Posterior vena cava (tissue), 2 donors: ENCODE data around the gene HAUS6. TPM values are rescaled to one million over a fixed set of nuclear protein-coding genes. Genes with fewer than 3 reads are reported as not detected.
"Not testable (repeated sequence)": the region's sequence is repeated elsewhere in the genome, so short reads cannot be mapped to it uniquely, and the experiment has no call there.

Source experiments
- DNase-seq: peaks from one replicate; pipeline ENCODE4 v3.0.0-alpha.2; 2020; ENCODE audit warnings: low spot score
- intact Hi-C, 2 donors: fragments of 100-400 bp; cut with DNase I; formaldehyde crosslinking; loops; one replicate each; pipeline versions ENCODE4 v1.14.1 to v1.14.2; 2022 to 2023
- total RNA-seq, 2 donors: library from RNA; stranded (reverse); fragmentation: NEBNext Ultra II Directional; extraction: Animal tissue kit (Norgen Biotek cat#: 25700); gene quantifications; one replicate each; pipeline ENCODE4 v1.2.1, GENCODE V29; 2021
- donor health status: DM: yes; HTN: yes; CAD: no.
- donor health status: DM: yes; HTN: yes; CAD: no.

HAUS6 gene
- total RNA-seq, 2 donors from 2014 or later: 9.8 to 10.5 TPM

GRCh38 chr9:19119246-19119645 is 16.5 kb upstream of the HAUS6 start:
- DNase-seq: no peak
- intact Hi-C loops: no loop called here

DNA sequence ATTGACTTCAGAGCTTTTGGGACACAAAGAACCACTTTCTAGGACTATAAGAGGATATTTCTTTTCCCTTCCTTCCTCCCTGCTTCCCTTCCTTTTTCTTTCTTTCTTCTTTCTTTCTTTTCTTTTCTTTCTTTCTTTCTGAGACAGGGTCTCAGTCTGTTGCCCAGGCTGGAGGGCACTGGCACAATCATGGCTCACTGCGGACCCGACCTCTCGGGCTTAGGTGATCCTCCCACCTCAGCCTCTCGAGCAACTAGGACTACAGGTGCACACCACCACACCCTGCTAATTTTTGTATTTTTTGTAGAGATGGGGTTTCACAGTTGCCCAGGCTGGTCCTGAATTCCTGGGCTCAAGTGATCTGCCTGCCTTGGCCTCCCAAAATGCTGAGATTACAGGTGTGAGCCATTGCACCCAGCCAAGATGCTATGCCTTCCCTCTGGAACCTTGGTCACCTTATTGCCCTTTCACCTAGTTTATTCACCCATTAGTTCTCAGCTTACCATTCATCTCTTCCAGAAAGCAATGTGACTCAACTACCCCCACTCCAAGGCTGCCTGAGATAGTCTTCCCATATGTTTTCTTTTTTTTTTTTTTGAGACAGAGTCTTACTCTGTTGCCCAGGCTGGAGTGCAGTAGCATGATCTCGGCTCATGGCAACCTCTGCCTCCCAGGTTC is 14.5 kb upstream of the HAUS6 start:
- intact Hi-C loops: no loop called here
- no peak for DNase-seq

GRCh38 chr9:19116107-19116790 is 13.5 kb upstream of the HAUS6 start:
- DNase-seq: no peak
- intact Hi-C loops: no loop called here

GRCh38 chr9:19114680-19115270 is 12.1 kb upstream of the HAUS6 start:
- intact Hi-C loops: no loop called here
- DNase-seq: no peak

DNA sequence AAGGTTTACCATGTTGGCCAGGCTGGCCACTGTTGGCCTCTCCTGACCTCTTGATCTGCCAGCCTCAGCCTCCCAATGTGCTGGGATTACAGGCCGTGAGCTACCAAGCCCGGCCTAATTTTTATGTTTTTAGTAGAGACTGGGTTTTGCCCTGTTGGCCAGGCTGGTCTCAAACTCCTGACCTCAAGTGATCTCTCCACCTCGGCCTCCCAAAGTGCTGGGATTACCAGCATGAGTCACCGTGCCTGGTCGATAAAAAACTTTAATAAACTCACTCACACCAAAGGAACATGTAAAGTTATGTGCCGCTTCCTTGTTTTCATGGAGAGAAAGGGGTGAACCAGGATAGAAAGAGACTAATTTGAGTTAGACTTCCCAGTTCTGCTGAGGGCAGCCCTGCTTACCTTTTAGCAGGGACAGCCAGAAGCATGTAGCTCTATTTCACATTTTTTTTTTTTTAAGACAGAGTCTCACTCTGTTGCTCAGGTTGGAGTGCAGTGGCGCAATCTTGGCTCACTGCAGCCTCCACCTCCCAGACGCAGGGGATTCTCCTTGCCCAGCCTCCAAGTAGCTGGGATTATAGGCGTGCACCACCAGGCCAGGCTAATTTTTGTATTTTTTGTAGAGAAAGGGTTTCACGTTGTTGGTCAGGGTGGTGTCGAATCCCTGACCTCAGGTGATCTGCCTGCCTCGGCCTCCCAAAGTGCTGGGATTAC is 11.4 kb upstream of the HAUS6 start:
- DNase-seq: no peak
- intact Hi-C loops: no loop called here

- DNase-seq, intact Hi-C loops: not testable (repeated sequence)
Measured at GRCh38 chr9:19113064-19113611, 10.4 kb upstream of the HAUS6 start.

DNA sequence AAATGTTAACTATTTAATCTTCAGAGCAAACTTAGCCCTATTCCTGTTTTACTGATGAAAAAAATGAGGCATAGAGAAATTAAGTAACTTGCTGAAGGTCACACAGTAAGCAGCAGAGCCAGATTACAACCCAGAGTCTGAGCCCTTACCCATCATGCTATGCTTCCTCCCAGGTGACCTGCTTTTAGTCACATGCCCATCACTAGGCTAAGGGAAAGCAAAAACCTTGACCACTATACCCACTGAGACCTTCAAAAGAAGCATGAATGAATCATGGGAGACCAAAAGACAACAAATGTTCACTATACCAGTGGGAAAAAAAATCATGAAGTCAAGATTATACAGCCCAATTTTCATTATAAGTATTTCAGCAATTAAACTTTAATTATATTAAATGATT is 5.3 kb upstream of the HAUS6 start:
- intact Hi-C loops: loop anchor here (5.0 to 10.0 kb wide), 2 partner anchors 53 to 64 kb away; no protein-coding TSS in a partner anchor

DNA sequence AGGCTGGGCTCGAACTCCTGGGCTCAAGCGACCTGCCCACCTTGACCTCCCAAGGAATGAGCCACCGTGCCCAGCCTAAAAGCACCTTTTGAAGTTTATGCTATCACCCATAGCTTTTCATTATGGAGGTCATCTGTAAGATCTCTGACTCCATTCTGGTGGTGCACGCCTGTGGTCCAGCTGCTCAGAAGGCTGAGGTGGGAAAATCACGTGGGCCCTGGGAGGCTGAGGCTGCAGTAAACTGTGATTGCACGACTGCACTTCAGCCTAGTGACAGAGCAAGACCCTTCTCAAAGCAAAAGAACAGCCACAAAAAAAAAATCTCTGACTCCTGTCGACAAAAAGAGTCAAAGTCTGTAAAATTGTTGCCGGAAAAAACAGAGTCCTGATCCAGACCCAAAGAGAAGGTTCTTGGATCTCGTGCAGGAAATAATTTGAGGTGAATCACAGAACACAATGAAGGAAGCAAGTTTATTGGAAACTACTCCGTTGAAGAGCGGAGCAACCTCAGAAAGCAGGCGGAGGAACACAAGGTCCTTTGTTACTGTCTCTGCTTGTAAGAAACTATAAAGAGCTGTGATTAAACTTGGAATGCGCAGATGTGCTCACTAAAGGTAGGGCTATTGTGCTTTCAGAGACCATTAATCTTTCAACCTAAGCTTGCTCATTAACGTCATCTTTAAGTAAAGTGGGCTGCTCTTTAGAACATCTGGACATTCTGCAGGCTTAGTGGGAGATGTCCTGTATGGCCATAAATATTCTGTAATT is 2.0 kb upstream of the HAUS6 start:
- intact Hi-C loops: loop anchor here (5.0 to 10.0 kb wide), 2 partner anchors 50 to 68 kb away; no protein-coding TSS in a partner anchor
- no peak for DNase-seq

More for the DNA sequence above, 5.3 kb upstream of the HAUS6 start:
- DNase-seq: no peak

GRCh38 chr9:19102181-19102630 is 498 bp downstream of the HAUS6 start:
- intact Hi-C loops: loop anchor here in 1 of 2 donors (5.0 to 10.0 kb wide), 2 partner anchors 47 to 70 kb away; no protein-coding TSS in a partner anchor
- peak; percentile 84 for DNase-seq

DNA sequence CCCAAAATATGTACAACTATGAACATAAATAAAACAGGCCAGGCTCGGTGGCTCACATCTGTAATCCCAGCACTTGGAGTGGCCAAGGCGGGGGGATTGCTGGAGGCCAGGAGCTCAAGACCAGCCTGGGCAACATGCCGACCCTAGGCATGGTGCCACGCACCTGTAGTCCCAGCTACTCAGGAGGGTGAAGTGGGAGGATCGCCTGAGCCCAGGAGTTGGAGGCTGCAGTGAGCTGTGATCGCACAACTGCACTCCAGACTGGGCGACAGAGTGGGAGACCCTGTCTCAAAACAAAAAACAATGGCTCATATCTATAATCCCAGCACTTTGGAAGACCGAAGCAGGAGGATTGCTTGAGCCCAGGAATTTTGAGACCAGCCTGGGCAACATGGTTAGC is 1.5 kb downstream of the HAUS6 start:
- DNase-seq: no peak
- intact Hi-C loops: loop anchor here in 1 of 2 donors (5.0 to 10.0 kb wide), 2 partner anchors 46 to 71 kb away; no protein-coding TSS in a partner anchor

DNA sequence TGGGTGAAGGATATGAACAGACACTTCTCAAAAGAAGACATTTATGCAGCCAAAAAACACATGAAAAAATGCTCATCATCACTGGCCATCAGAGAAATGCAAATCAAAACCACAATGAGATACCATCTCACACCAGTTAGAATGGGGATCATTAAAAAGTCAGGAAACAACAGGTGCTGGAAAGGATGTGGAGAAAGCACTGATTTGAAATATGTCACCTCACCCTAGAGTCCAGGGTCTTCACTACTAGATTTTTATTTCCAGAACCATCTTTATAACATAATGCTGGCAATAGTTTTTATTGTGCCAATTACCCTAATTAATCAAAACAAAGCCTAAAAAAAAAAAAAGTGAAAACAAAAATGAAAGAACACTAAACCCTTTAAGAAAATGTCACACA is 5.3 kb downstream of the HAUS6 start:
- DNase-seq, intact Hi-C loops: not testable (repeated sequence)

- intact Hi-C loops: no loop called here
- DNase-seq: no peak
Measured at GRCh38 chr9:19087106-19088000, 15.4 kb downstream of the HAUS6 start.

DNA sequence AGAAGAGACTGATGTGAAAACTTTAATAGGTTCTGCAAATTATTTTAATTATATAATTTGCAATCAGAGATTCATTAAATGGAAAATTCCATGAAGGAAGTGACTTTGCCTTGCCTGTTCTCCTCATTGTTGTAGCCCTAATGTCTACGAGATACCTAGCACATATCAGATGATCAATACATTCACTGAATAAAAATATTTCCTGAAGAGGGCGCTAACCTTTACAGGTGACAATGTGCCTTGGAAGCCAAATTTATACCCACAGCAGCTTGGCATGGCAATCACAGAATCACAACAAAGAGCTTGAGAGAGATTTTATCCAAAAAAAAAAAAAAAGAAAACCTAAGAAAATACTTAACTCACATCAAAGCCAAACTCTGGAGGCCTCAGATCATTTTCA is 17.4 kb downstream of the HAUS6 start:
- intact Hi-C loops: no loop called here
- no peak for DNase-seq

GRCh38 chr9:19074836-19075235 is 27.9 kb downstream of the HAUS6 start:
- intact Hi-C loops: no loop called here
- DNase-seq: no peak

DNA sequence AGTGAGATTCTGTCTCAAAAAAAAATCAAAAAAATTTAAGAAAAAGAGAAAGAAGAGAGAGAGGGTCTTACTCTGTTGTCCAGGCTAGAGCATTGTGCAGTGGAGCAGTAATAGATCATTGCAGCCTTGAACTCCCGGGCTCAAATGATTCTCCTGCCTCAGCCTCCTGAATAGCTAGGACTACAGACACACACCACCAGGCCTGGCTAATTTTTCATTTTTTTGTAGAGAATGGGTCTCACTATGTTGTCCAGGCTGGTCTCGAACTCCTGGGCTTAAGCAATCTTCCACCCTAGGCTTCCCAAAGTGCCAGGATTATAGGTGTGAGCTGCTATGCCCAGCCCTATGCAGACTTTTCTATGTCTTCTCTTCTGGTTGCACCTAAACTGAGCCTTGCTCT is 28.5 kb downstream of the HAUS6 start:
- intact Hi-C loops: no loop called here
- no peak for DNase-seq

GRCh38 chr9:19057033-19057432 is 45.7 kb downstream of the HAUS6 start:
- no peak for DNase-seq
- intact Hi-C loops: loop anchor here in 1 of 2 donors (10.0 kb wide), 1 partner anchor 48 kb away; the partner anchor contains the start of gene HAUS6
